ENCODE measurements around the gene PLEKHH3.
A peak's percentile ranks its signal among the peaks of the same experiment; 100 is the strongest.
"Not testable (repeated sequence)": the region's sequence is repeated elsewhere in the genome, so short reads cannot be mapped to it uniquely, and the experiment has no call there.

Gene PLEKHH3

DNA sequence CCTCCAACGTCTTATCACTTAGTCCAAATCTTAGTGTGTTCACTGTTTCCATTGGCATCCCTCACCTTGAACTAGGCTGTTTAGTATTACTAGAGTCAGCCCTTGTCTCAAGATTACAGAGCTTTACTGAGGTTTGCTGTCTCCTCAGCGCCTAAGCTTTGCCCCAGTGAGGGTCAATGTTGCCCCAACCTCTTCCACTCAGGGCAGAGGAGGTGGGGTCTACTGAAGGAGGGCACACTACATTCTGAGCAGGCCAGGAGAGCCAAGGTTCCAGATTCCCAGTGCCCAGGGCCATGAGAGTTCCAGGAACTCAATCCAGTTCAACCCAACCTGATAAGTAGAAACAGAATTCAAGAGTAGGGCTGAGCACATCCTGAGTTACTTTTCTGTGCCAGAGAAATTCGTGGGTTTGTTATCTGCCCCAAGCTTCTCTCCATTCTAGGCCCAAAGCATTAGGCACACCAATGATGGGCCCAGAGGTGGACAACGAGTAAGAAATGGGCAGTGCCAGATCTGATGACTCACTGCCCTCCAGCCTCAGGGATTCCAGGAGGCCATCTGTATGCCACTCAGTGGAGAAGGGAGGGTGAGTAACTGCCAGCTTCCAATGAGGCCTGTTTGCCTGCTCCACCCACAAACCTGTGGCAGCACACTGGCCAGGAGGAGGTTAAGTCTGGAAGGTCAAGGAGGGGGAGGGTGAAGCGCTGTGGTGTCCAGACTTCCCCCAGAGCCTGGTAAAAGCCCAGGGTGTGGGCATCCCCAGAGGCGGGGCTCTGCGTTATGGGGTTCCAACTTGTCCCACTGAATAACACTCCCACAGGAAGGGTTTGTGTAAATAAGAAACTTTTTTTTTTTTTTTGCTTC lies 9.5 kb downstream of the PLEKHH3 start:
- DNase-seq (ENCODE audit: low read depth), result no peak
- no peak for TF ChIP-seq CTCF (IDR thresholded peaks at IDR 0.05; ENCODE audit: insufficient read depth, low read depth, low read length, missing control alignments)
- no peak overlapping the region for H3K4me3 ChIP-seq (ENCODE audit: low read depth, low read length)

GRCh38 chr17:42666126-42666525 lies 10.7 kb downstream of the PLEKHH3 start:
- H3K4me3 ChIP-seq (ENCODE audit: low read depth, low read length); DNase-seq (ENCODE audit: low read depth): not testable (repeated sequence)

- no peak for TF ChIP-seq CTCF (IDR thresholded peaks at IDR 0.05; ENCODE audit: insufficient read depth, low read depth, low read length, missing control alignments)
- H3K4me3 ChIP-seq (ENCODE audit: low read depth, low read length), result no peak overlapping the region
- DNase-seq (ENCODE audit: low read depth), result no peak
Observed at GRCh38 chr17:42665581-42666001, 11.2 kb downstream of the PLEKHH3 start.

GRCh38 chr17:42660692-42661345 lies 16.0 kb downstream of the PLEKHH3 start:
- no peak for DNase-seq (ENCODE audit: low read depth)
- TF ChIP-seq CTCF (IDR thresholded peaks at IDR 0.05; ENCODE audit: insufficient read depth, low read depth, low read length, missing control alignments), result no peak
- no peak overlapping the region for H3K4me3 ChIP-seq (ENCODE audit: low read depth, low read length)

DNA sequence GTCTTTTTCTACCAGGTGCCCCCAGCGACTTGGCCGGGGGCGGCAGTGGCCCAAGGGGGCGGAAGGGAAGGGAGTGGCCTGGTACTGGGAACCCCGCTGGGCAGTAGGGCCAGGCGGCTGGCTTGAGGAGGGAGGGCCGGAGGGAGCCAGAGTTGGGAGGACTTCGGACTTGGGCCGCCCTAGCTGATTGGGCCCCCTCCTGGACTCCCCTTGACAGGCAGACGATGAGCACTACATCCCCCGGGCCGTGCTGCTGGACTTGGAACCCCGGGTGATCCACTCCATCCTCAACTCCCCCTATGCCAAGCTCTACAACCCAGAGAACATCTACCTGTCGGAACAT lies 16.9 kb downstream of the PLEKHH3 start:
- not testable (repeated sequence) for H3K4me3 ChIP-seq (ENCODE audit: low read depth, low read length); DNase-seq (ENCODE audit: low read depth)

- peak; percentile 90 for DNase-seq (ENCODE audit: low read depth)
- TF ChIP-seq CTCF (IDR thresholded peaks at IDR 0.05; ENCODE audit: insufficient read depth, low read depth, low read length, missing control alignments), result no peak
- H3K4me3 ChIP-seq (ENCODE audit: low read depth, low read length), result peak within 1 kb of the TSS; percentile 90
Observed at GRCh38 chr17:42659079-42659931, 17.5 kb downstream of the PLEKHH3 start, which contains the start of gene TUBG2. TUBG2 (plus strand) TSS chr17:42659284; CDS start chr17:42659504, 220 bp downstream.

GRCh38 chr17:42657824-42658588 lies 18.8 kb downstream of the PLEKHH3 start:
- DNase-seq (ENCODE audit: low read depth), result no peak
- no peak overlapping the region for H3K4me3 ChIP-seq (ENCODE audit: low read depth, low read length)
- no peak for TF ChIP-seq CTCF (IDR thresholded peaks at IDR 0.05; ENCODE audit: insufficient read depth, low read depth, low read length, missing control alignments)
